ENCODE data around the gene IMP4.
A peak's percentile ranks its signal among the peaks of the same experiment; 100 is the strongest.

Gene IMP4

DNA sequence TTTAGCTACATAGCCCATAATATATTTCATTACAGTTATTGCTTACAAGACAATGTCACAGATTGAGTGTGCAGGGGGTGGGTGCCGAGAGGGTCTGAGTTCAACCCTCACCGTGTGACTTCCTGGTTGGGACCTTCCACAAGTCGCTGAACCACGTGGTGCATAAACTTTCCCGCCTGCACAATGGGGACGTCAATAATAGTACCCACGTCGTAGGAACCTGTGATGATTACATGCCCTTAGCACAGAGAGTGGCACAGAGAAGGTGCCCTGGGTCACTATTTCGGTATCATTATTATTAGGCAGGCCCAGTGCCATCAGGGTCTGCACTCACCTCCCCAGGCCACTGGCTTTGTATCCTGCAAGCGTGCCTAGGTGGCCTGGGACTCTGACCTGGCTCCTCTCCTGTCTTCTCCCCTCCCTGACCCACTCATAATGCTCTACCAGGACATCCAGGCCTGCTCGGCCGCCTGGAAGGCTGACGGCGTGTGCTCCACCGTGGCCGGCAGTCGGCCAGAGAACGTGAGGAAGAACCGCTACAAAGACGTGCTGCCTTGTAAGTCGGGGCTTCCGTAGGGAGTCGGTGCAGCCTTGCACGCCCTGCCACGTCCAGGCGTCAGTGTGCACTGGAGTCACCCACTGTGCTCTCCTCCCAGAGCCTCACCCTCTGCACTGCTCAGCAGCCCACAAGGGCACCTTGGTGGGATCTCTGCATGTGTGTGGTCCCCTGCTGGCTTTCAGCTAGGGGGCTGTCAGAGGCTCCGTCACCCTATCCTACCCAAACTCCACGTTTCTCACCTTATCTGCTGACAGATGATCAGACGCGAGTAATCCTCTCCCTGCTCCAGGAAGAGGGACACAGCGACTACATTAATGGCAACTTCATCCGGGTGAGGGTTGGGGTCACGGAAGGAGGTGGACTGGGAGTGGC lies 16.0 kb downstream of the IMP4 start:
- Histone ChIP-seq H3K27ac (ENCODE audit: low read depth, low read length, severe bottlenecking) (no peak overlapping the region), H3K36me3 (ENCODE audit: control insufficient read depth, insufficient read depth, low read length) (no peaks in the 10 kb centered on the region), H3K9me3 (ENCODE audit: control insufficient read depth, low read length) (no peaks in the 10 kb centered on the region), H3K4me1 (ENCODE audit: control insufficient read depth, insufficient read depth, low read length, poor library complexity, severe bottlenecking) (peaks cover 4% of the 10 kb centered on the region), H3K4me3 (ENCODE audit: extremely low read depth, insufficient read depth, low read length, poor library complexity, severe bottlenecking) (no peak overlapping the region)
- WGBS, 2 experiments (ENCODE audit: insufficient coverage in 2 of 2) = 93% methylated on average over 32 to 33 of the region's 33 CpGs

DNA sequence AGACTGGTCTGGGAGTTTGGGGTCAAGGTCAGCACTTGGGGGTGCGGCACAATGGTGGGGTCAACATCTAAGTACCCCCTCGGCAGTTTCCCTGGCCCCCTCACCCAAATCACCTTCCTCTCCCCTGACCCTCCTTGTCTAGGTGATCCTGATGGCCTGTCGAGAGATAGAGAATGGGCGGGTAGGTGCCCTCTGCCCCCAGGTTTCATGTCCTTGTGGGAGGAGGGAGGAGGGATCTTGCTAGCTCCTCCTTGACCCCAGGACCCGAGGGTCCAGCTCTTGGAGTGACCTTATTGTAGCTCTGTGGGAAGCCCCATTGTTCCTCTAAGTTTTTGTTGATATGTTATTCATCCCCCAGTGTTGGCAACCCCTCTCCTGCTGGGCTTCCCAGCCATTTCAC lies 16.8 kb downstream of the IMP4 start:
- Histone ChIP-seq H3K36me3 (ENCODE audit: control insufficient read depth, insufficient read depth, low read length) (no peaks in the 10 kb centered on the region), H3K9me3 (ENCODE audit: control insufficient read depth, low read length) (no peaks in the 10 kb centered on the region), H3K27ac (ENCODE audit: low read depth, low read length, severe bottlenecking) (no peak overlapping the region), H3K4me1 (ENCODE audit: control insufficient read depth, insufficient read depth, low read length, poor library complexity, severe bottlenecking) (peaks cover 4% of the 10 kb centered on the region), H3K4me3 (ENCODE audit: extremely low read depth, insufficient read depth, low read length, poor library complexity, severe bottlenecking) (no peak overlapping the region)
- WGBS, 2 experiments (ENCODE audit: insufficient coverage in 2 of 2) = 100% methylated on average over 1 of the region's 5 CpGs; no CpG with 5 or more reads in 1 of the 2 experiments

DNA sequence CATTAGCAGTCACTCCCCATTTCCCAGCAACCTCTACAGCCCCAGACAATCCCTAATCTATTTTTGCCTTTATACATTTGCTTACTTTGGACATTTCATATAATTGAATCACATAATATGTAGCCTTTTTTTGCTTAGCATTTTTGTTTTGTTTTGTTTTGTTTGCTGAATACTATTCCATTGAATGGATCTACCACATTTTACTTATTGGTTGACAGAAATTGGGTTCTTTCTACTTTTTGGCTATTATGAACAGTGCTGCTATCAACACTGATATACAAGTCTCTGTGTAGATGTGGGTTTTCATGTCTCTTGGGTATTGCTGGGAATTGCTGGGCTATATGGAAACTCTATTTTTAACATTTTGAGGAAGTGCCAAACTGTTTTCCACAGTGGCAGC lies 20.8 kb downstream of the IMP4 start:
- Histone ChIP-seq H3K4me3 (ENCODE audit: extremely low read depth, insufficient read depth, low read length, poor library complexity, severe bottlenecking) (no peak overlapping the region), H3K4me1 (ENCODE audit: control insufficient read depth, insufficient read depth, low read length, poor library complexity, severe bottlenecking) (no peaks in the 10 kb centered on the region), H3K36me3 (ENCODE audit: control insufficient read depth, insufficient read depth, low read length) (no peaks in the 10 kb centered on the region), H3K27ac (ENCODE audit: low read depth, low read length, severe bottlenecking) (no peak overlapping the region), H3K9me3 (ENCODE audit: control insufficient read depth, low read length) (no peaks in the 10 kb centered on the region)

DNA sequence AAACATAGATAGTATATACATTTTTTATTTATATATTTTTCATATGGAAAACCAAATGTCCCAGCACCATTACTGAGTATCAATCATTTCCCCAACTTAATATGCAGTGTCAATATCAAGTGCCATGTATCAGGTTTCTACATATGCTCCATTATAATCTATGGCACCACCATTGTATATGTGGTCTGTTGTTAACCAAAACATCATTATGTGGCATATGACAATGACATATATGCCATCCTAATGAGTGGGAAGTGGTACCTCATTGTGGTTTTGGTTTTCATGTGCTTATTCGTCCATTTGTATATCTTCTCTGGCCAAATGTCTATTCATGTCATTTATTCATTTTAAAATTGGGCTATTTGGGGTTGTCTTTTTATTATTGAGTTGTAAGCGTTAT lies 22.4 kb downstream of the IMP4 start:
- H3K9me3 ChIP-seq (ENCODE audit: control insufficient read depth, low read length) = no peaks in the 10 kb centered on the region
- H3K36me3 ChIP-seq (ENCODE audit: control insufficient read depth, insufficient read depth, low read length) = no peaks in the 10 kb centered on the region
- H3K4me3 ChIP-seq (ENCODE audit: extremely low read depth, insufficient read depth, low read length, poor library complexity, severe bottlenecking) = no peak overlapping the region
- H3K27ac ChIP-seq (ENCODE audit: low read depth, low read length, severe bottlenecking) = no peak overlapping the region
- no peaks in the 10 kb centered on the region for H3K4me1 ChIP-seq (ENCODE audit: control insufficient read depth, insufficient read depth, low read length, poor library complexity, severe bottlenecking)
- no CpG with 5 or more reads among the region's 2 CpGs for WGBS, 2 experiments (ENCODE audit: insufficient coverage in 2 of 2)

DNA sequence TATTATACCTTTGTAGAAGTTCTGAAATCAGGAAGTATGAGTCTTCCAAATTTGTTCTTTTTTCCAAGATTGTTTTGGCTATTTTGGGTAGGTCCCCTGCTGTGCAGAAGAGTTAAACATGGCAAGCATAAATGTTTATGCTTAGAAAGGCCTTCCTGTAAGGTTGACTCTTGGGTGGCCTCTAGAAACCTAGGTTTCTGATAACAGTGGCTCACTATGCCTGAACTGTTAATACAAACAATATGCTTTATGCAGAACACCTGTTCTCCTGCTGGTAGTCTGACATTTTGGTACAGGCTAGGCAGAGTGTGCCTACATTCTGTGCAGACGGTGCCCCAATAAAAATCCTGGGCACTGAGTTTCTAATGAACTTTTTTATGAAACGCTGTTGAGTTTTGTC lies 23.3 kb downstream of the IMP4 start:
- no peak overlapping the region for H3K27ac ChIP-seq (ENCODE audit: low read depth, low read length, severe bottlenecking)
- peaks cover under 1% of the 10 kb centered on the region for H3K36me3 ChIP-seq (ENCODE audit: control insufficient read depth, insufficient read depth, low read length)
- WGBS, 2 experiments (ENCODE audit: insufficient coverage in 2 of 2) = 88 to 100% methylated on average over 2 of the region's 2 CpGs
- no peak overlapping the region for H3K4me3 ChIP-seq (ENCODE audit: extremely low read depth, insufficient read depth, low read length, poor library complexity, severe bottlenecking)
- no peaks in the 10 kb centered on the region for H3K4me1 ChIP-seq (ENCODE audit: control insufficient read depth, insufficient read depth, low read length, poor library complexity, severe bottlenecking)
- no peaks in the 10 kb centered on the region for H3K9me3 ChIP-seq (ENCODE audit: control insufficient read depth, low read length)

DNA sequence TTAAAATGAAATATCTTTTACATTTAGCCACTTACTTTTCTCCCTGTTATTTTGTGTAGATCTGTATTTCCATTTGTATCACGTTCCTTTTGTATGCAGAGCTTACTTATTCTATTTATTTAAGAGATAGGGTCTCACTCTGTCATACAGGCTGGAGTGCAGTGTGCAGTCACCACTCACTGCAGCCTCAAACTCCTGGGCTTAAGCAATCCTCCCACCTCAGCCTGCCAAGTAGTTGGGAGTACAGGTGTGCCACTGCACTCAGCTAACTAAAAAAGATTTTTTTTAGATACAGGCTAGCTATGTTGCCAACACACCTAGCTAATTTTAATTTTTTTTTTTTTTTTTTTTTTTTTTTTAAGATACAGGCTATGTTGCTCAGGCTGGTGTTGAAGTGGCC lies 24.0 kb downstream of the IMP4 start:
- H3K36me3 ChIP-seq (ENCODE audit: control insufficient read depth, insufficient read depth, low read length) = peaks cover 3% of the 10 kb centered on the region
- H3K27ac ChIP-seq (ENCODE audit: low read depth, low read length, severe bottlenecking) = no peak overlapping the region
- H3K4me3 ChIP-seq (ENCODE audit: extremely low read depth, insufficient read depth, low read length, poor library complexity, severe bottlenecking) = no peak overlapping the region
- WGBS, 2 experiments (ENCODE audit: insufficient coverage in 2 of 2) = no CpG with 5 or more reads among the region's 1 CpG
- no peaks in the 10 kb centered on the region for H3K4me1 ChIP-seq (ENCODE audit: control insufficient read depth, insufficient read depth, low read length, poor library complexity, severe bottlenecking)
- H3K9me3 ChIP-seq (ENCODE audit: control insufficient read depth, low read length) = no peaks in the 10 kb centered on the region

DNA sequence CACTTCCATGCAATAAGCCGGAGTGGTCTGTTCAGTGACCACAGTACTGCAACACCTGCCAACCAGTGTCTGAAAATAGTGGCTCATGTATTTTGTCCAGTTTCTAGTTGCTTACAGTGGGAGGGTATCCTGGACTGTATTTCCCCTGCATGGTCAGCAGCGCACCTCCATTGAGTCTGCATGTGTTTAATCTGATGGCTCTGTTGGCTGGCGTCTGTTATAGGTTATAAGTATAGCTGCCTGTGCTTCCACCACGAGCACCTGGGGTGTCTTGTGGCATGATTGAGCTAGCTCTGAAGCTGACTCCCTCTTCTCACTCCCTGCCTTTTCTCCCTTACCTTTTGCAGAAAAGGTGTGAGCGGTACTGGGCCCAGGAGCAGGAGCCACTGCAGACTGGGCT lies 26.1 kb downstream of the IMP4 start:
- Histone ChIP-seq H3K4me3 (ENCODE audit: extremely low read depth, insufficient read depth, low read length, poor library complexity, severe bottlenecking) (no peak overlapping the region), H3K9me3 (ENCODE audit: control insufficient read depth, low read length) (no peaks in the 10 kb centered on the region), H3K36me3 (ENCODE audit: control insufficient read depth, insufficient read depth, low read length) (peaks cover 3% of the 10 kb centered on the region), H3K27ac (ENCODE audit: low read depth, low read length, severe bottlenecking) (no peak overlapping the region), H3K4me1 (ENCODE audit: control insufficient read depth, insufficient read depth, low read length, poor library complexity, severe bottlenecking) (peaks cover 3% of the 10 kb centered on the region)
- 75 to 100% methylated on average over 2 of the region's 5 CpGs for WGBS, 2 experiments (ENCODE audit: insufficient coverage in 2 of 2)

DNA sequence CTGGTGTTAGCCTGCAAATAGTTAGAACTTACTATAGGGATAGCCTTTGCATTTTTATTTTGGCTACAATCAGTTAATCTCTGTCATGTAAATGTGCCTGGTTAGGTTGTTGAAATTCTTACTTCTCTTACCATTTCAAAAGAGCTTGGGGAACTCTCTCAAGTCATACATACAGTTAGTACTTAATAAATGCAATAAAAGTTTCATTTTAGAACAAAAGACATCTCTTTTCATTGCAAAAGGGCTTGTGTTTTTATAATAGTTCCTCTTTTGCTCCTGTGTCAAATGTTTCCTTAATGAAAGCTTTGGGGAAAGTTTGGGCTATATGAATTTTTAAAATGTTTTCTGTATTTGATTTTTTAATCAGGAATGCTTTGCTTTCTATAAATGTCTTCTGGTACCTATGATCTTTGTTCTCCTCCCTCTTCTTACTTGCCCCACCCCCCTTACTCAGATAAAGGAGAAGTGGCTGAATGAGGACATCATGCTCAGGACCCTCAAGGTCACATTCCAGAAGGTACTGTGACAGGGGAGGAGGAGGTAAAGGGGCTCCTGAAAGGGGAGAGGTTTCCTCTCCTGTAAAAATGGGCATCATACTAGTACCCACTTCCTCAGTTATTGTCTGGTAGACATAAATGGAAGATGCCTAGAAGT lies 26.7 kb downstream of the IMP4 start:
- peaks cover 3% of the 10 kb centered on the region for H3K36me3 ChIP-seq (ENCODE audit: control insufficient read depth, insufficient read depth, low read length)
- peaks cover 4% of the 10 kb centered on the region for H3K4me1 ChIP-seq (ENCODE audit: control insufficient read depth, insufficient read depth, low read length, poor library complexity, severe bottlenecking)
- no peak overlapping the region for H3K4me3 ChIP-seq (ENCODE audit: extremely low read depth, insufficient read depth, low read length, poor library complexity, severe bottlenecking)
- no peaks in the 10 kb centered on the region for H3K9me3 ChIP-seq (ENCODE audit: control insufficient read depth, low read length)
- H3K27ac ChIP-seq (ENCODE audit: low read depth, low read length, severe bottlenecking) = no peak overlapping the region

DNA sequence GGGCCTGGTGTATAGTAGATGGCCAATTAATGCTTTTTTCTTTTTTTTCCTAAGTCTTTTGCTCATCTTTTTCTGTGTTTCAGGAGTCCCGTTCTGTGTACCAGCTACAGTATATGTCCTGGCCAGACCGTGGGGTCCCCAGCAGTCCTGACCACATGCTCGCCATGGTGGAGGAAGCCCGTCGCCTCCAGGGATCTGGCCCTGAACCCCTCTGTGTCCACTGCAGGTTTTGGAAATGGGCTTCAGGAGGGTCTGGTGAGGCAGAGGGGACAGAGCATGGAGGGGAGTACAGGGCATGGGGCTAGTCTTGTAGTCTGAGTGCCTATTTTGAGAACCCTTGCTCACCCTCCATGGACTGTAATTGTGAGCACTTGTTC lies 27.3 kb downstream of the IMP4 start:
- no peak overlapping the region for H3K4me3 ChIP-seq (ENCODE audit: extremely low read depth, insufficient read depth, low read length, poor library complexity, severe bottlenecking)
- no peak overlapping the region for H3K27ac ChIP-seq (ENCODE audit: low read depth, low read length, severe bottlenecking)
- 92 to 94% methylated on average over 2 to 5 of the region's 5 CpGs for WGBS, 2 experiments (ENCODE audit: insufficient coverage in 2 of 2)
- H3K36me3 ChIP-seq (ENCODE audit: control insufficient read depth, insufficient read depth, low read length) = peaks cover 3% of the 10 kb centered on the region
- peaks cover 9% of the 10 kb centered on the region for H3K4me1 ChIP-seq (ENCODE audit: control insufficient read depth, insufficient read depth, low read length, poor library complexity, severe bottlenecking)
- H3K9me3 ChIP-seq (ENCODE audit: control insufficient read depth, low read length) = no peaks in the 10 kb centered on the region

DNA sequence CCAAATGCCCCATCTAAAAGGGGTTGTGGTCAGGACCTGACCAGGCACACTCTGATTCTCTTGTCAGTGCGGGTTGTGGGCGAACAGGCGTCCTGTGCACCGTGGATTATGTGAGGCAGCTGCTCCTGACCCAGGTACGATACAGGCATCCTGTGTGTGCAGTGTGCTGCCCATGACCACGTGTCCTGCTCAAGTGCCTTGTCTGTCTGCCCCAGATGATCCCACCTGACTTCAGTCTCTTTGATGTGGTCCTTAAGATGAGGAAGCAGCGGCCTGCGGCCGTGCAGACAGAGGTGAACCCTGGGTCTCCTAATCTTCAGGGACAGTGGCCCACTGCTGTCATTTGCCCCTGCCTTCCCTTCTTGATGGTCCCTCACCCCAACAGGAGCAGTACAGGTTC lies 27.8 kb downstream of the IMP4 start:
- 91 to 96% methylated on average over 6 to 9 of the region's 9 CpGs for WGBS, 2 experiments (ENCODE audit: insufficient coverage in 2 of 2)
- H3K36me3 ChIP-seq (ENCODE audit: control insufficient read depth, insufficient read depth, low read length) = peaks cover 3% of the 10 kb centered on the region
- no peaks in the 10 kb centered on the region for H3K9me3 ChIP-seq (ENCODE audit: control insufficient read depth, low read length)
- H3K4me3 ChIP-seq (ENCODE audit: extremely low read depth, insufficient read depth, low read length, poor library complexity, severe bottlenecking) = no peak overlapping the region
- peaks cover 11% of the 10 kb centered on the region for H3K4me1 ChIP-seq (ENCODE audit: control insufficient read depth, insufficient read depth, low read length, poor library complexity, severe bottlenecking)
- H3K27ac ChIP-seq (ENCODE audit: low read depth, low read length, severe bottlenecking) = no peak overlapping the region

DNA sequence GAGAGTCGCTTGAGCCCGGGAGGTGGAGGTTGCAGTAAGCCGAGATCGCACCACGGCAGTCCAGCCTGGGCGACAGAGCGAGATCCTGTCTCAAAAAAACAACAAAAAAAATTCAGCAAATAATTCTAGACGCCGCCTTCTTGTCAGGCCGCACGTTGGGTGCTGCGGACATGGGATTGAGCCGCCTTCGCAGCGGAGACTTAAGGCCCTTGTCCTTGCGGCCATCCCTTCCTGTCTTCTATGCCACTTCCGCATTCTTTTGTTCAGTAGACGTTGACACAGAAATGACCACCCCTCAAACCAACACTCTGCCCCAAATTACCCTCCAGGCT lies 29.0 kb downstream of the IMP4 start:
- Histone ChIP-seq H3K4me1 (ENCODE audit: control insufficient read depth, insufficient read depth, low read length, poor library complexity, severe bottlenecking) (peaks cover 11% of the 10 kb centered on the region), H3K4me3 (ENCODE audit: extremely low read depth, insufficient read depth, low read length, poor library complexity, severe bottlenecking) (peak overlapping the region; percentile 67), H3K36me3 (ENCODE audit: control insufficient read depth, insufficient read depth, low read length) (peaks cover 3% of the 10 kb centered on the region), H3K27ac (ENCODE audit: low read depth, low read length, severe bottlenecking) (no peak overlapping the region), H3K9me3 (ENCODE audit: control insufficient read depth, low read length) (no peaks in the 10 kb centered on the region)
- 78 to 86% methylated on average over 15 to 18 of the region's 18 CpGs for WGBS, 2 experiments (ENCODE audit: insufficient coverage in 2 of 2)
